Activated T-cell treated with anti-CD3 and anti-CD28 coated beads for 4 hours (primary cell): ENCODE data around the gene LRP1.
A peak's percentile ranks its signal among the peaks of the same experiment; 100 is the strongest.

Source experiments
- DNase-seq: peaks from one replicate; pipeline ENCODE4 v3.0.0-alpha.2; 2020

LRP1 gene

GRCh38 chr12:57229046-57229633 is 100.9 kb downstream of the LRP1 start:
- no peak for DNase-seq

GRCh38 chr12:57229634-57230380 is 101.5 kb downstream of the LRP1 start, which contains the start of gene SHMT2:
TSS of gene SHMT2 (plus strand) at chr12:57229711. CDS start at chr12:57229779, 68 bp downstream.
- peak; percentile 88 for DNase-seq

- no peak for DNase-seq
Observed at GRCh38 chr12:57230381-57231155, 102.3 kb downstream of the LRP1 start.

- DNase-seq: no peak
Observed at GRCh38 chr12:57231276-57232021, 103.2 kb downstream of the LRP1 start.

- DNase-seq: no peak
Observed at GRCh38 chr12:57232156-57232756, 104.0 kb downstream of the LRP1 start.

GRCh38 chr12:57233357-57234232 is 105.3 kb downstream of the LRP1 start:
- DNase-seq: no peak

GRCh38 chr12:57234233-57234570 is 105.9 kb downstream of the LRP1 start:
- no peak for DNase-seq

GRCh38 chr12:57234571-57235016 is 106.3 kb downstream of the LRP1 start:
- DNase-seq: no peak

GRCh38 chr12:57235017-57235727 is 106.9 kb downstream of the LRP1 start:
- DNase-seq: no peak

GRCh38 chr12:57235728-57236131 is 107.4 kb downstream of the LRP1 start:
- no peak for DNase-seq

GRCh38 chr12:57236201-57236924 is 108.1 kb downstream of the LRP1 start:
- no peak for DNase-seq

- no peak for DNase-seq
Observed at GRCh38 chr12:57236925-57237595, 108.8 kb downstream of the LRP1 start.

GRCh38 chr12:57237596-57237931 is 109.3 kb downstream of the LRP1 start:
- no peak for DNase-seq

- no peak for DNase-seq
Observed at GRCh38 chr12:57237932-57238853, 109.9 kb downstream of the LRP1 start.

GRCh38 chr12:57238854-57239554 is 110.7 kb downstream of the LRP1 start:
- DNase-seq: peak; percentile 83

GRCh38 chr12:57239587-57240065 is 111.3 kb downstream of the LRP1 start:
- DNase-seq: no peak

- DNase-seq: peak; percentile 80
Observed at GRCh38 chr12:57240066-57240921, 112.0 kb downstream of the LRP1 start.
